Measurements from ENCODE around the gene NT5DC2. TPM values are rescaled to one million over a fixed set of nuclear protein-coding genes. Genes with fewer than 3 reads are reported as not detected.

The NT5DC2 gene
- total and polyA plus RNA-seq, 2 of the 8 experiments (the other 6 are each of a cell fraction or from before 2014, with no cell fraction given): 331 to 477 TPM

- TF ChIP-seq BCL11A (IDR thresholded peaks at IDR 0.05; ENCODE audit: low read depth in 2 of 2, low read length in 2 of 2): no peak
- TF ChIP-seq POU5F1 (IDR thresholded peaks at IDR 0.05; ENCODE audit: low read depth, low read length): no peak
- TF ChIP-seq CBX8 (IDR thresholded peaks at IDR 0.05; ENCODE audit: borderline replicate concordance, low read depth, low read length): no peak
- no peak for TF ChIP-seq JUND (IDR thresholded peaks at IDR 0.05; ENCODE audit: low read length)
- no peak for TF ChIP-seq SIRT6 (IDR thresholded peaks at IDR 0.05; ENCODE audit: low read length)
- TF ChIP-seq POLR2AphosphoS5 (IDR thresholded peaks at IDR 0.05; ENCODE audit: low read depth, low read length): no peak
- no peak for TF ChIP-seq RBBP5 (IDR thresholded peaks at IDR 0.05; ENCODE audit: borderline replicate concordance, low read depth, low read length)
- no peak for TF ChIP-seq SP2 (IDR thresholded peaks at IDR 0.05; ENCODE audit: low read length)
Measured at GRCh38 chr3:52511509-52511908, 22.1 kb downstream of the NT5DC2 start (continued).
